Astrocyte (in vitro differentiated cells and primary cell): ENCODE results near the gene PLD5.

Experiments used
- CTCF ChIP-seq: IDR thresholded peaks from 2 replicates; pipeline ENCODE4 v1.5.1; 2011; ENCODE audit warnings: low read depth, mild to moderate bottlenecking, inconsistent platforms, low read length, moderate library complexity; ENCODE audit not compliant: insufficient read depth
- EZH2 ChIP-seq: IDR thresholded peaks from 2 replicates; pipeline ENCODE4 v1.6.1; 2012; ENCODE audit warnings: mild to moderate bottlenecking, low read length, inconsistent platforms; ENCODE audit not compliant: insufficient read depth

GRCh38 chr1:242178924-242179708, 345.4 kb downstream of the PLD5 start:
- no peak for TF ChIP-seq CTCF
- no peak for TF ChIP-seq EZH2
